Right lobe of liver (tissue), 4 donors: ENCODE data around the gene SCCPDH.

Source experiments
- CTCF ChIP-seq, 4 donors: fragments of 200-600 bp in 3 of 4; fragments of 450-650 bp in 1 of 4; IDR thresholded peaks; one replicate each; pipeline versions ENCODE4 v1.5.1 to v1.8.0; 2016 to 2022; ENCODE audit warnings: antibody characterized with exemption in 4 of 4, mild to moderate bottlenecking in 2 of 4
- POLR2A ChIP-seq: fragments of 450-650 bp; IDR thresholded peaks from one replicate; pipeline ENCODE4 v1.6.1; 2017; ENCODE audit warnings: antibody characterized with exemption, mild to moderate bottlenecking
- donor health status: DM: no; HTN: no; CAD: no.
- donor health status: DM: no; HTN: no; CAD: no.
- donor health status: DM: no; HTN: yes; CAD: no.

DNA sequence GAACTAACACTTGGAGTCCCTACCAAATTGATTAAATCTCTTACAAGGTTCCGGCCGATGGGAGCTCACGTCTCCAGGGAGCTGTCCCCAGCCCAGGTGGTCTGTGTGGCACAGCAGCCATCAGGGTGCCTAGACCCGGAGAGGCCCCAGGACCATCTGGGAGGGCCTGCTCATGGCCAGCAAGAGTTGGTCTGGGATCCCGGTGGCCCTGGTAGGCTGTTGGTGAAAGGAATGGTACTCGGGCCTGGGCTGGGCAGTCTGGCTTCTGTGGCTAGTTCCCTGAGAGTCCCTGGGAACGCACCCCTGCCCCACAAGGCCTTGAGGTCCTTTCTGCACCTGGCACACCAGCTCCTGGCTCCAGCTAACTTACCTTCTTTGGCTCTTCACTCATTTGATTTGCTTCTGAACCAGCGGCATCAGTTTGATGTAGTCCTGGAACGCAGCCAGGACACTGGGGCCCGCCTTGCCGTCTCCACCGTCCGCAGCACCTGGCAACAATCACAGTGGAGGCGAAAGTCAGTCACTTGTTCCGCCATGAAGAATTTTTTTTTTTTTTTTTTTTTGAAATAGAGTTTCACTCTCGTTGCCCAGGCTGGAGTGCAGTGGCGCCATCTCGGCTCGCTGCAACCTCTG is 62.5 kb downstream of the SCCPDH start:
- TF ChIP-seq CTCF (IDR thresholded peaks at IDR 0.05) (no peak), POLR2A (no peak)
